Measurements from ENCODE around the gene GLRA3.
"Not testable (repeated sequence)": the region's sequence is repeated elsewhere in the genome, so short reads cannot be mapped to it uniquely, and the experiment has no call there.

The GLRA3 gene

GRCh38 chr4:174828845-174829701 is at the start of gene GLRA3:
TSS of gene GLRA3 (minus strand) at chr4:174829247. CDS start at chr4:174828811, 436 bp downstream.
- Histone ChIP-seq H3K27me3 (ENCODE audit: insufficient read depth, low read length) (peaks cover 8% of the 10 kb centered on the region; the same call in 1 of the 2 replicates), H3K27ac (ENCODE audit: low read length) (peak within 1 kb of the TSS; percentile 45), H3K9me3 (ENCODE audit: insufficient read depth, low read depth, low read length) (no peaks in the 10 kb centered on the region), H3K4me1 (ENCODE audit: insufficient read depth, low read length) (no peaks in the 10 kb centered on the region), H3K36me3 (ENCODE audit: insufficient read depth, low read depth, low read length) (no peaks in the 10 kb centered on the region), H3K4me3 (ENCODE audit: low read length) (peak within 1 kb of the TSS; percentile 89), H3K9ac (ENCODE audit: low read depth, low read length) (peak within 1 kb of the TSS; percentile 61; the same call in 1 of the 2 replicates)

GRCh38 chr4:174874898-174875297 is 45.9 kb upstream of the GLRA3 start:
- H3K4me1 ChIP-seq (ENCODE audit: insufficient read depth, low read length) = peaks cover 4% of the 10 kb centered on the region; the same call in 1 of the 2 replicates
- no peak overlapping the region for H3K27ac ChIP-seq (ENCODE audit: low read length)
- H3K9ac ChIP-seq (ENCODE audit: low read depth, low read length) = no peak overlapping the region
- H3K4me3 ChIP-seq (ENCODE audit: low read length) = no peak overlapping the region
- no peaks in the 10 kb centered on the region for H3K9me3 ChIP-seq (ENCODE audit: insufficient read depth, low read depth, low read length)
- H3K27me3 ChIP-seq (ENCODE audit: insufficient read depth, low read length) = no peaks in the 10 kb centered on the region
- H3K36me3 ChIP-seq (ENCODE audit: insufficient read depth, low read depth, low read length) = no peaks in the 10 kb centered on the region

GRCh38 chr4:174873931-174874330 is 44.9 kb upstream of the GLRA3 start:
- Histone ChIP-seq H3K27ac (ENCODE audit: low read length) (no peak overlapping the region), H3K36me3 (ENCODE audit: insufficient read depth, low read depth, low read length) (no peaks in the 10 kb centered on the region), H3K27me3 (ENCODE audit: insufficient read depth, low read length) (no peaks in the 10 kb centered on the region), H3K4me1 (ENCODE audit: insufficient read depth, low read length) (peaks cover 4% of the 10 kb centered on the region; the same call in 1 of the 2 replicates), H3K4me3 (ENCODE audit: low read length) (no peak overlapping the region), H3K9me3 (ENCODE audit: insufficient read depth, low read depth, low read length) (no peaks in the 10 kb centered on the region), H3K9ac (ENCODE audit: low read depth, low read length) (no peak overlapping the region)

- H3K4me1 ChIP-seq (ENCODE audit: insufficient read depth, low read length); H3K36me3 ChIP-seq (ENCODE audit: insufficient read depth, low read depth, low read length); H3K9ac ChIP-seq (ENCODE audit: low read depth, low read length); H3K4me3 ChIP-seq (ENCODE audit: low read length); H3K9me3 ChIP-seq (ENCODE audit: insufficient read depth, low read depth, low read length); H3K27ac ChIP-seq (ENCODE audit: low read length); H3K27me3 ChIP-seq (ENCODE audit: insufficient read depth, low read length): not testable (repeated sequence)
Measured at GRCh38 chr4:174873146-174873545, 44.1 kb upstream of the GLRA3 start.

DNA sequence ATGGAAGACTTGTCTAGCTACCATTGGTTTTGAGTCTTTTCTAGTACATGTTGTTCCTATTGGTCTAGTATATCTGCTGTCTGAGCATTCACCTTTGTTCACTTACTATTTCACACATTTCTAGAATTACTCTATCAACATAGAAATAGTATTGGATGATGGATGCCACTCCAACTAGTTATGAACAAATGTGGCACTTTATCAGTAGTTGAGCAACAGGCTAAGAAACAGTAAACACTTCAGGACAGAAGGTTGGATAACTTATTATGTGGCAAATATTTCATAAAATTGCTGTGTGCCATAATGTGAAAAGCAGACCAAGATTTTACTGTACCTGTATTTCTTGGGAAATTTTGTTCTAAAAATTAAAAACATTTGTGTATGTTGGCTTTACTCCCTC is 42.4 kb upstream of the GLRA3 start:
- Histone ChIP-seq H3K27me3 (ENCODE audit: insufficient read depth, low read length) (no peaks in the 10 kb centered on the region), H3K9me3 (ENCODE audit: insufficient read depth, low read depth, low read length) (no peaks in the 10 kb centered on the region), H3K9ac (ENCODE audit: low read depth, low read length) (no peak overlapping the region), H3K36me3 (ENCODE audit: insufficient read depth, low read depth, low read length) (no peaks in the 10 kb centered on the region), H3K27ac (ENCODE audit: low read length) (no peak overlapping the region), H3K4me3 (ENCODE audit: low read length) (no peak overlapping the region), H3K4me1 (ENCODE audit: insufficient read depth, low read length) (peaks cover 4% of the 10 kb centered on the region; the same call in 1 of the 2 replicates)

DNA sequence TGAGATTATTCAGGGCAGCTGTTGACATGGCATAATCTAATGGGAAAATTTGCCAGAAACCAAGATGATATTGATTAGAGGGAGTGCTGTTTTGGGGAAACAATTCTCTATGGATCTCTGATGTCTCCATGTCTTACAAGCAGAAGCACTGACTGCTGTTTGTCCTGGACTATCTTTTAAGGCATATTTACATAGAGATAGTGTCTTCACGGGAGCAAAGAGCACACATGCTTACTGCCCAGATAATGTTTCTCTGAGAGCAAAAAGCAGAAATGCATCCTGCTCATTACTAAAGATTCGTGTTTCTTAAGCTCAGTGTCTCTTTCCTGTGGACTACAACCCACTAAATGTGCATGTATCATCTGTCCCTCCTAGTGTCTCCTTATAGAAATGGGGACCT is 41.3 kb upstream of the GLRA3 start:
- Histone ChIP-seq H3K9ac (ENCODE audit: low read depth, low read length) (no peak overlapping the region), H3K27me3 (ENCODE audit: insufficient read depth, low read length) (no peaks in the 10 kb centered on the region), H3K27ac (ENCODE audit: low read length) (no peak overlapping the region), H3K36me3 (ENCODE audit: insufficient read depth, low read depth, low read length) (no peaks in the 10 kb centered on the region), H3K4me1 (ENCODE audit: insufficient read depth, low read length) (peaks cover 4% of the 10 kb centered on the region; the same call in 1 of the 2 replicates), H3K4me3 (ENCODE audit: low read length) (no peak overlapping the region), H3K9me3 (ENCODE audit: insufficient read depth, low read depth, low read length) (no peaks in the 10 kb centered on the region)

DNA sequence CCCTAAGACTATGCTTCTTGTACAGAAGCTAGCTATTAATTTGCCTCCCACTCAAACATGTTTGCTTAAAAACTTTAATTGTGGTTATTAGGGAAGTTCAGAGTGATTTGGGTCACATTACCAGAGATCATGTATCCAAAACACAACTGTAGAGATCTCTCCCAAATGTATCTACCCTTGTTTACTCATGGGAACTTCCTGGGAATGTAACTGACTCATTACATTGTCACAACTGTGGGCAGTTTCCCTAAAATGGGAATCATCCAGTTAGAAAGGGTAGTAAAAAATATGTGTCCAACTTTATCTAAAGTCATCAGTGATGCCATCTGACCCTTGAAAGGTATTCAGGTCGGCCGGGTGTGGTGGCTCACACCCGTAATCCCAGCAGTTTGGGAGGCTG is 40.3 kb upstream of the GLRA3 start:
- H3K27me3 ChIP-seq (ENCODE audit: insufficient read depth, low read length) = no peaks in the 10 kb centered on the region
- no peak overlapping the region for H3K4me3 ChIP-seq (ENCODE audit: low read length)
- H3K9ac ChIP-seq (ENCODE audit: low read depth, low read length) = no peak overlapping the region
- H3K4me1 ChIP-seq (ENCODE audit: insufficient read depth, low read length) = peaks cover 4% of the 10 kb centered on the region; the same call in 1 of the 2 replicates
- H3K9me3 ChIP-seq (ENCODE audit: insufficient read depth, low read depth, low read length) = no peaks in the 10 kb centered on the region
- no peaks in the 10 kb centered on the region for H3K36me3 ChIP-seq (ENCODE audit: insufficient read depth, low read depth, low read length)
- H3K27ac ChIP-seq (ENCODE audit: low read length) = no peak overlapping the region

GRCh38 chr4:174867903-174868302 is 38.9 kb upstream of the GLRA3 start:
- Histone ChIP-seq H3K4me3 (ENCODE audit: low read length) (no peak overlapping the region), H3K27me3 (ENCODE audit: insufficient read depth, low read length) (no peaks in the 10 kb centered on the region), H3K36me3 (ENCODE audit: insufficient read depth, low read depth, low read length) (no peaks in the 10 kb centered on the region), H3K9ac (ENCODE audit: low read depth, low read length) (no peak overlapping the region), H3K27ac (ENCODE audit: low read length) (no peak overlapping the region), H3K9me3 (ENCODE audit: insufficient read depth, low read depth, low read length) (no peaks in the 10 kb centered on the region), H3K4me1 (ENCODE audit: insufficient read depth, low read length) (peaks cover 4% of the 10 kb centered on the region; the same call in 1 of the 2 replicates)

DNA sequence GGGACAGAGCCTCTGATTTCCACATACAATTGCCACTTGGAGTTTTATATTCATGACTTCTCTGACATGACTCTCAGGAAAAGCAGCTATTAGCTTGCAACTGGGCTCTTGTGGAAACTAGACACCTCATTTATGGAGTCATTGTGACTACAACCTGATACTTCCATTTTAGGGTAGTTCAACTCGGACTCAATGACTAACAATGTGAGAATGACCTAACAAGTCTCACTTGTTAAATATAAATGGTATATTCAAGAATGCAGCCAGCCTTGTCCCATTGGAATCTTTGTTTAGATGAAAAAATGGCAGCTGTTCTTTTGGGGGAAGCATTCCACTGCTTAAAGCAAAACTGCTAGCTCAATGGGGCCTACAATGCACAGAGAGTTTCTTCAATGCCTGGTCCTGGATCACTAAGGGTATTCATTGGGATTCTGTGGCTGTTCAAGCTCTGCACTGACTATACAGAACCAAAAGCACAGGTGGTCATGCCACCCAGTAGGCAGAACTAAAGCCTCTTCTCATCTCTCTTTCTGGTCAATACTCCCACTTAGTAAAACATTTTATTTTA is 36.5 kb upstream of the GLRA3 start:
- no peak overlapping the region for H3K27ac ChIP-seq (ENCODE audit: low read length)

DNA sequence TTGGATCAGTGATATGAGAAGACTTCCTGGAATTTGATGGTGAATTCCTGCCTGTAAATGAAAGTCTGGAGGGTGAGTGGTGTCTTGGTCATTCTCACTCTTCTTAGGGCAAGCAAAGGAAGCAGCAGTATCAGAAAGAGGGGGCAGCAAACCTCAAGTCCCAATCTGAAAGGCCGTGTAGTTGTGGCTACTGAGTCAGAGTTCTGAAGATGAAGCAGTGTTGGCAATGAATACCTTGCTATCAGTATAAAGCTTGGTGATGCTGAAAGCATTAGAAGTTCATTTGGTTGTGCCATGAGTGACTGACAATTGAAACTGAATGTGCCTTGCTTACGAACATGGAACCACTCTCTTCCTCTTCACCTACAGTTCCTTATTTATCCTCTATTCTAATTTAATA is 35.0 kb upstream of the GLRA3 start:
- Histone ChIP-seq H3K36me3 (ENCODE audit: insufficient read depth, low read depth, low read length) (no peaks in the 10 kb centered on the region), H3K27ac (ENCODE audit: low read length) (no peak overlapping the region), H3K27me3 (ENCODE audit: insufficient read depth, low read length) (no peaks in the 10 kb centered on the region), H3K9ac (ENCODE audit: low read depth, low read length) (no peak overlapping the region), H3K4me1 (ENCODE audit: insufficient read depth, low read length) (no peaks in the 10 kb centered on the region), H3K4me3 (ENCODE audit: low read length) (no peak overlapping the region), H3K9me3 (ENCODE audit: insufficient read depth, low read depth, low read length) (no peaks in the 10 kb centered on the region)

More for the DNA sequence above, 36.5 kb upstream of the GLRA3 start:
- H3K27me3 ChIP-seq (ENCODE audit: insufficient read depth, low read length) = no peaks in the 10 kb centered on the region
- H3K4me3 ChIP-seq (ENCODE audit: low read length) = no peak overlapping the region
- H3K9ac ChIP-seq (ENCODE audit: low read depth, low read length) = no peak overlapping the region
- peaks cover 2% of the 10 kb centered on the region; the same call in 1 of the 2 replicates for H3K4me1 ChIP-seq (ENCODE audit: insufficient read depth, low read length)
- H3K36me3 ChIP-seq (ENCODE audit: insufficient read depth, low read depth, low read length) = no peaks in the 10 kb centered on the region
- H3K9me3 ChIP-seq (ENCODE audit: insufficient read depth, low read depth, low read length) = no peaks in the 10 kb centered on the region

GRCh38 chr4:174860588-174860987 is 31.5 kb upstream of the GLRA3 start:
- Histone ChIP-seq H3K9ac (ENCODE audit: low read depth, low read length) (no peak overlapping the region), H3K27ac (ENCODE audit: low read length) (no peak overlapping the region), H3K4me3 (ENCODE audit: low read length) (no peak overlapping the region), H3K36me3 (ENCODE audit: insufficient read depth, low read depth, low read length) (no peaks in the 10 kb centered on the region), H3K4me1 (ENCODE audit: insufficient read depth, low read length) (no peaks in the 10 kb centered on the region), H3K9me3 (ENCODE audit: insufficient read depth, low read depth, low read length) (no peaks in the 10 kb centered on the region), H3K27me3 (ENCODE audit: insufficient read depth, low read length) (no peaks in the 10 kb centered on the region)

DNA sequence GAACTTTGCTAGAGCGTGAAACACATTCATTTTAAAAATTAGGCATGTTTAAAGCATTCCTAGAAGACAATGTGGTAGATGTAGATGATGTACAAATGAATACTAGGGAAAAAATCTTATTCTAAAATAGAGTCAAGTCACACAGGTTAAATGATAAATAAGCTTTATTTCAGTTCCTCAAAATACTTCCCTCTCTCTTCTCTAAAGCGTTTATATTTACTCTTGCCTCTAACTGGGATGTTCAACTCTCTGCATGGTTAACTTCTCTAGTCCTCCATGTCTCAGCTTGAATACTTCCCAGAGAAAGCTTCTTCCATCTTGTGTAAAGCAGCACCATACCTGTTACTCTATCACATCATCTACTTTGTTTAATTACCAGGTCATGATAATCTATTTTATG is 30.9 kb upstream of the GLRA3 start:
- Histone ChIP-seq H3K27ac (ENCODE audit: low read length) (no peak overlapping the region), H3K9me3 (ENCODE audit: insufficient read depth, low read depth, low read length) (no peaks in the 10 kb centered on the region), H3K4me3 (ENCODE audit: low read length) (no peak overlapping the region), H3K36me3 (ENCODE audit: insufficient read depth, low read depth, low read length) (no peaks in the 10 kb centered on the region), H3K27me3 (ENCODE audit: insufficient read depth, low read length) (no peaks in the 10 kb centered on the region), H3K4me1 (ENCODE audit: insufficient read depth, low read length) (no peaks in the 10 kb centered on the region), H3K9ac (ENCODE audit: low read depth, low read length) (no peak overlapping the region)

Measured in iPS-20b (cell line).